HG02943 (cell line): ENCODE results near the gene SPATS2.

ENCODE experiments used
- ATAC-seq: cut with Tn5 transposase; IDR thresholded peaks from one replicate; pipeline ENCODE4 v1.9.1; 2021; ENCODE audit warnings: mild to moderate bottlenecking, low read depth, moderate library complexity; ENCODE audit not compliant: unreplicated experiment

Gene SPATS2

DNA sequence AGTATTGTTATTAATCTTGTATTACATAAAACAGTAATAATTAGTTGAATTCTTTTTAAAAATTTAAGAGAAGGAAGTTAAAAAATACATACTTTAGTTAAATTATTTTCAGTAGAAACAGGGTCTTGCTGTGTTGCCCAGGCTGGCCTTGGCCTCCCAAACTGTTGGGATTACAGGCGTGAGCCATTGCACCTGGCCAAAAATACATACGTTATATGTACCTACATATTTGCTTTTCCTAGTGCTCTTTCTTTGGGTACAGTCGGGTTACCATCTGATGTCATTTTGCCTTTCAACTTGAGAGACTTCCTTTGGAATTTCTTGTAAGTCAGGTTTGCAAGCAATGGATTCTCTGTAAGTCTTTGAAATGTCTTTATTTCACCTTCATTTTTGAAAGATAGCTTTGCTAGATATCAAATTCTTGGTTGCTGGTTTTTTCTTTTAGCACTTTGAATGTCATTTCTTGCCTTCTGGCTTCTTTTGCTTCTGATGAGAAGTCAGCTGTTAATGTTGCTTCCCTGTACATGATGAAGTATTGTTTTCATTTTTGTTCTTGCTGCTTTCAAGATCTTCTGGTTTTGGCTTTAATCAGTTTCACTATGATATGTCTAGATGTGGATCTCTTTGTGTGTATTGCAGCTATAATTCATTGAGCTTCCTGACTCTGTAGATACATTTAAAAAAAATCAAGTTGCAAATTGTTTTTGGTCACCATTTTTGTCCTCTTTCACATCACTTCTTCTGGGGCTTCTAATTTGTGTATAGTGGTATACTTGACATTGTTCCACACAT is 84.4 kb downstream of the SPATS2 start:
- no peak for ATAC-seq

DNA sequence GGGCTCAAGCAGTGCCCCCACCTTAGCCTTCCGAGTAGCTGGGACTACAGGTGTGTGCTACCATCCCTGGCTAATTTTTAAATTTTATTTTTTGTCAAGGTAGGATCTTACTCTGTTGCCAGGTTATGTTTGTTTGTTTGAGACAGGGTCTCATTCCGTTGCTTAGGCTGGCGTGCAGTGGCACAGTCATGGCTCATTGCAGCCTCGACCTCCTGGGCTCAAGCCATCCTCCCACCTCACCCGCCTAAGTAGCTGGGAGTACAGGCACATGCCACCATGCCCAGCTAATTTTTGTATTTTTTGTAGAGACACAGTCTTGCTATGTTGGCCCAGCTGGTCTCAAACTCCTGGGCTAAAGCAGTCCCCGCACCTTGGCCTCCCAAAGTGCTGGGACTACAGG is 88.2 kb downstream of the SPATS2 start:
- no peak for ATAC-seq

- no peak for ATAC-seq
Measured at GRCh38 chr12:49456131-49456679, 88.9 kb downstream of the SPATS2 start.

GRCh38 chr12:49458816-49459215 is 91.6 kb downstream of the SPATS2 start:
- no peak for ATAC-seq

- ATAC-seq = no peak
Measured at GRCh38 chr12:49461221-49461620, 94.0 kb downstream of the SPATS2 start.

DNA sequence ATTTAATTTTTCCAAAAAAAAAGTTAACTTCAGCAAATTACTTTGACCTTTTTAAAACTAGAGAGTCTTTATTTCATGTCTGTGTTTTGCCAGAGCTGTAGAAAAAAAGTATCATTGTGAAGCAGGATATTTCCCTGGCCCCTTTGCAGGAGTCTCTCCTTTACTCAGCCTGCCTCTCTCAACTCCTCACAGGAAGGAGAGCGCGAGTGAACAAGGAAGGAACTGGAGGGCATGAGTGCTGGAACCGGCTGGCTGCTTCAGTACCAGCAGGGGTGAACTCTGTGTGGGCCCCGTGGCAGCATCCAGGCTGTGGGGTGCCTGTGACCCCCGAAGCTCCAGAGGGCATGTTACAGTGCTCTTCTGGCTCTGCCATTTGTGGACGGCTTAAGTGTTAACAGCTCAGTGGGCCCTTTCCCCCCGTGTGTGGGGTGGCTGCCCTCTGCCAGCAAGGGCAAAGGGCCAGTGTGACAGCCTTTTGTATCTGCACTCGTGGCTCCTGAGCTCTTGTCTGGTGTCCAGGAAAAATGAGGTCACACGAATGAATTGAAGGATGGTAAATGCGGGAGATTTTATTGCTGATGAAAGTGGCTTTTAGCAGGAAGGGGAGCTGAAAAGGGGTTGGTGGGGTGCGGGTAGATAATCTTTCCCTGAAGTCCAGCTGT is 95.0 kb downstream of the SPATS2 start:
- ATAC-seq = no peak

DNA sequence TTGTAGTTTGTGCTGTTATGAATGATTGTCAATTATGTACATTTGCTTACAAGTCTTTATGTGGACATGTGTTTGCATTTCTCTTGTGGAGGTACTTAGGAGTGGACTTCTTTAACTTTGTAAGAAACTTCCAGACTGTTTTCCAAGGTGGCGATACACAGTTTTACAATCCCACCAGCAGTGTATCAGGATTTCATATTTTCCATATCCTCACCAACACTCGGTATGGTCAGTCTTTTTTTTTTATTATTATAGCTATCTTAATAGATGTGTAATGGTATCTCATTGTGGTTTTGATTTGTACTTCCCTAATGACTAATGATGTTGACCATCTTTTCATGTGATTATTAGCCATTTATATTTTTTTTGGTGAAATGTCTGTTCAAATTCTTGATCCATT is 97.9 kb downstream of the SPATS2 start:
- no peak for ATAC-seq

- ATAC-seq = no peak
Measured at GRCh38 chr12:49470986-49471385, 103.7 kb downstream of the SPATS2 start.

DNA sequence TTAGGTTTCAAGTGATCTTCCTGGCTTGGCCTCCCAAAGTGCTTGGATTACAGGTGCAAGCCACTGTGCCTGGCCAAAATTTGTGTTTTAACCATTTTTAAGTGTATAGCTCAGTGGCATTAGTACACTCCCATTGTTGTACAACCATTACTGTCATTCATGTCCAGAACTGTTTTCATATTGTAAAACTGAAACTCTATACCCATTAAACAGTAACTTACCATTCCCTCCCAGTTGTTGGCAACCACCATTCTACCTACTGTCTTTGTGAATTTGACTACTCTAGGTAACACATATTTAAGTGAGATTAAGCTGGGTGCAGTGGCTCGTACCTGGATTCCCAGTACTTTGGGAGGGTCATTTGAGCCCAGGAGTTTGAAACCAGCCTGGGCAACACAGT is 104.3 kb downstream of the SPATS2 start:
- no peak for ATAC-seq

DNA sequence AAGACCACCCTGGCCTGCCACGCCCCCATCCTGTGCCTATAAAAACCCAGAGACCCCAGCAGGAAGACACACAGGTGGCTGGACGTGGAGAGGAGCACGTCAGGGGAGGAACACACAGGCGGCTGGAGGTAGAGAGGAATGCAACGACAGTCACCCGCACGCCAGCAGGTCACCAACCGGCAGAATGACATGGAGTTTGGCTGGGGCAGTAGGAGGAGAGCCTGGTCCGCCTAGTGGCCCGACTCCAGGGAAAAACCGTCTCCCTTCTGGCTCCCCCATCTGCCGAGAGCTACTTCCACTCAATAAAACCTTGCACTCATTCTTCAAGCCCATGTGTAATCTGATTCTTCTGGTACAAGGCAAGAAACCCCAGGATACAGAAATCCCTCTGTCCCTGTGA is 108.8 kb downstream of the SPATS2 start:
- no peak for ATAC-seq

- ATAC-seq = no peak
Measured at GRCh38 chr12:49478949-49479664, 111.8 kb downstream of the SPATS2 start.

GRCh38 chr12:49482095-49483051 is 115.1 kb downstream of the SPATS2 start:
- no peak for ATAC-seq

- no peak for ATAC-seq
Measured at GRCh38 chr12:49483619-49484018, 116.4 kb downstream of the SPATS2 start.

GRCh38 chr12:49487605-49488004 is 120.3 kb downstream of the SPATS2 start:
- no peak for ATAC-seq

- no peak for ATAC-seq
Measured at GRCh38 chr12:49489154-49489553, 121.9 kb downstream of the SPATS2 start.

- no peak for ATAC-seq
Measured at GRCh38 chr12:49489720-49490119, 122.5 kb downstream of the SPATS2 start.

GRCh38 chr12:49491823-49492222 is 124.6 kb downstream of the SPATS2 start:
- ATAC-seq = no peak

DNA sequence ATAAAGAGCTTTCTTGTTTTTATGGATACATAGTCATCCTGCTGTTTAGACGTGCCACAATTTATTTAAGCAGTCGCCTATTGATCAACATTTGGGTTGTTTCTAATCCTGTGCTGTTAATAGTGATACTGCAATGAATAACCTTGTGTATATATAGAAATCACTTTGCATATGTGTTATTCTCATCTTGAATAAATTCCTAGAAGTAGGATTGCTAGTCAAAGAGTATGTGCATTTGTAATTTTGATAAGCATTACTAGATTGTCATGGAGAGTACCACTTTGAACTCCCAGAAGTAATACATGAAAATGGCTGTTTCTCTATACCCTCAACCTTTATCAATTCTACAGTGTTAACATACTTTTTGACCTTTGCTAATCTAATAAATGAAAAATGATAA is 126.6 kb downstream of the SPATS2 start:
- ATAC-seq = no peak

DNA sequence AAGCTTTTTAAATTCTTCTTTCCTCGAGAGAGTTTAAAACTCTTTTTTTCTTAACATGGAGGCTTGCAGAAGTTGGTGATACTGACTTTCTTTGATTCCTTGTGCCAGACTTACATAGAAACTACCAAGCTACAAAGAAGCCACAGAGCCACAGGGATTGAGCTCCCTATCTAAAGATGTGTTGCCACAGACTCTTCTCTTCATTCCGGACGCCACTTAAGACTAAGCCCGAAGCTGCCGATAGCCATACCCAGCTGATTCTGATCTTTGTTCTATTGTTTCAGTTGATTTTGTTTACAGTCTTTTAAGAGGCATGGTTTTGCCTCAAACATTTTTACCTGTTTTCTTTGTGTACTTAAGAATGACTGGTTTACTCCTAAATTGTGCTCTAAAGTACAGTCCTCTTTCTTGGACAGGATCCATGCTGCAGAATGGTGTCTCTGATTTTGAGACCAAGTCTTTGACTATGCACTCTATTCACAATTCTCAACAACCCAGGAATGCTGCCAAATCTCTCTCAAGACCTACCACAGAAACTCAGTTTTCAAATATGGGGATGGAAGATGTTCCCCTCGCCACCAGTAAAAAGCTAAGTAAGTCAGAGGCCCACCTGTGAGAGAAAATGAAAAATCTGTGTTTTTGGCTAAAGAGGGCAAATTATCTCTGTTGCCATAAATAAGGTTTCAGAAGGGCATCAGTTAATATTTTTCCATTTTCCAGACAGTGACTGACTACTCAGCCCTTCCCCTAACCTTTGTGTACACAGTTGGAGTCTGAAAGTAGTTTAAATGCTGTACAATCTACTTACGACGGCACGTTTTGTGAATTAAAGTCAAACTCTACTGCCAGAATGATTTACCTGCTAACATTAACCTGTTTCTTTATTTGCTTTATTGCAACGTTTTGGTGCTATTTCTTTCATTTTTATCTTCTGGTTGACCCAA is 129.4 kb downstream of the SPATS2 start:
- ATAC-seq = no peak
